ENCODE data around the gene KLF11.

GRCh38 chr2:9994462-9994861, 48.9 kb upstream of the KLF11 start:
- TF ChIP-seq, protein P1, sequence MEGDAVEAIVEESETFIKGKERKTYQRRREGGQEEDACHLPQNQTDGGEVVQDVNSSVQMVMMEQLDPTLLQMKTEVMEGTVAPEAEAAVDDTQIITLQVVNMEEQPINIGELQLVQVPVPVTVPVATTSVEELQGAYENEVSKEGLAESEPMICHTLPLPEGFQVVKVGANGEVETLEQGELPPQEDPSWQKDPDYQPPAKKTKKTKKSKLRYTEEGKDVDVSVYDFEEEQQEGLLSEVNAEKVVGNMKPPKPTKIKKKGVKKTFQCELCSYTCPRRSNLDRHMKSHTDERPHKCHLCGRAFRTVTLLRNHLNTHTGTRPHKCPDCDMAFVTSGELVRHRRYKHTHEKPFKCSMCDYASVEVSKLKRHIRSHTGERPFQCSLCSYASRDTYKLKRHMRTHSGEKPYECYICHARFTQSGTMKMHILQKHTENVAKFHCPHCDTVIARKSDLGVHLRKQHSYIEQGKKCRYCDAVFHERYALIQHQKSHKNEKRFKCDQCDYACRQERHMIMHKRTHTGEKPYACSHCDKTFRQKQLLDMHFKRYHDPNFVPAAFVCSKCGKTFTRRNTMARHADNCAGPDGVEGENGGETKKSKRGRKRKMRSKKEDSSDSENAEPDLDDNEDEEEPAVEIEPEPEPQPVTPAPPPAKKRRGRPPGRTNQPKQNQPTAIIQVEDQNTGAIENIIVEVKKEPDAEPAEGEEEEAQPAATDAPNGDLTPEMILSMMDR (IDR thresholded peaks at IDR 0.05) = no peak
- TF ChIP-seq POLR2A (IDR thresholded peaks at IDR 0.05) = no peak
